ENCODE data around the gene CFAP97. TPM values are rescaled to one million over a fixed set of nuclear protein-coding genes. Genes with fewer than 3 reads are reported as not detected.

Gene CFAP97
- total RNA-seq, 1 donor from 2014 or later = 26.8 TPM

DNA sequence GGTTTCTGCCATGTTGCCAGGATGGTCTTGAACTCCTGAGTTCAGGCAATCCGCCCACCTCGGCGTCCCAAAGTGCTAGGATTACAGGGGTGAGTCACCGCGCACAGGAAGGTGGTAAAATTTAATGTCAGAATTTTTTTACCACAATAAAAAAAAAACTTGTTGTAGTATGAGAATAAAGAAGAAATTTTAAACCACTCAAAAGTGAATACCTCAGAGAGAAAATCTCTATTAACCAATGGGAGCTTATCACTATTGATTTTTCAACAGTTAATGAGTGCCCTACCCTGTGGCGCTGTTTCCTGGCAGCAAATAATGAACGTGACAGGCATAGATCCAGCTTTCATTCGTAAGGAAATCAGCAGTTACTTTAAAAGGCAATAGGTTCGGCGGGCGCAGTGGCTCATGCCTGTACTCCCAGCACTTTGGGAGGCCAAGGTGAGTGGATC, 93.4 kb downstream of the CFAP97 start:
- no peak for DNase-seq (ENCODE audit: low read depth, low spot score)

DNA sequence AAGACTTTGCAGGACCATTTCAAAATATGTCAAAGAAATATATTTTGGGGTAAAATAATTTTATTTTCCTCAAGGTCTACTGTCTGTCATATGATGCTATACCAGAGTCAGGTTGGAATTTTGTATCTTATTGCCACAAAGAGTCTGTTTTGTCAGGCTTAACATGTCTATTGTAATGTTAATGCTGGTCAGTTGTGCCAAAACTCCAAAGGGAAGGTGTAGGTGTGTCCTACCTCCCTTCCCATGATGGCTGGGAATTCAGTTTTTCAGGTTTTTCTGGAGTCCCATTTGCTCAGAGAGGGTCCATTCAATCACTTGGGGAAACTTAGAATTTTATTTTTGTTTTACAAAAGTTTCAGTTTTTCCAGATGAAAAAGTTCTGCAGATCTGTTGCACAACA, 94.1 kb downstream of the CFAP97 start:
- DNase-seq (ENCODE audit: low read depth, low spot score) = no peak

Other genes starting within 250 kb of the CFAP97 start
- not detected in 2 replicates for gene HELT, start 185.5 kb downstream of the CFAP97 start, total RNA-seq
- 8.8 and 10.5 TPM in 2 replicates for gene SLC25A4, start 60.7 kb downstream of the CFAP97 start, total RNA-seq
- 23.5 and 28.8 TPM in 2 replicates for gene SNX25, start 5.6 kb upstream of the CFAP97 start, total RNA-seq
- gene LRP2BP, start 191.9 kb upstream of the CFAP97 start, total RNA-seq = 0.33 and 0.39 TPM in 2 replicates
- gene ANKRD37, start 192.8 kb upstream of the CFAP97 start, total RNA-seq = 4.7 and 6.5 TPM in 2 replicates
- gene UFSP2, start 222.0 kb upstream of the CFAP97 start, total RNA-seq = 37.7 and 38.9 TPM in 2 replicates